Gastrocnemius medialis (tissue), 4 donors: Measurements from ENCODE around the gene STON2.
"Not testable (repeated sequence)": the region's sequence is repeated elsewhere in the genome, so short reads cannot be mapped to it uniquely, and the experiment has no call there.

Experiments used
- POLR2A ChIP-seq, 2 donors: fragments of 450-650 bp; IDR thresholded peaks; one replicate each; pipeline ENCODE4 v1.6.1; 2017; ENCODE audit warnings: antibody characterized with exemption in 2 of 2, mild to moderate bottlenecking in 2 of 2, moderate library complexity in 2 of 2
- TF ChIP-seq, protein P1 (sequence below), 5 experiments: fragments of 450-650 bp in 3 of 5; fragments of 200-600 bp in 2 of 5; sonication (generic) in 2 of 5; IDR thresholded peaks in 4 of 5; conservative IDR thresholded peaks in 1 of 5; 1 replicate in 4 of 5; 2 replicates in 1 of 5; pipeline ENCODE4 v1.5.1; 2016 to 2019; ENCODE audit warnings: antibody characterized with exemption in 5 of 5, mild to moderate bottlenecking in 3 of 5, moderate library complexity in 3 of 5

DNA sequence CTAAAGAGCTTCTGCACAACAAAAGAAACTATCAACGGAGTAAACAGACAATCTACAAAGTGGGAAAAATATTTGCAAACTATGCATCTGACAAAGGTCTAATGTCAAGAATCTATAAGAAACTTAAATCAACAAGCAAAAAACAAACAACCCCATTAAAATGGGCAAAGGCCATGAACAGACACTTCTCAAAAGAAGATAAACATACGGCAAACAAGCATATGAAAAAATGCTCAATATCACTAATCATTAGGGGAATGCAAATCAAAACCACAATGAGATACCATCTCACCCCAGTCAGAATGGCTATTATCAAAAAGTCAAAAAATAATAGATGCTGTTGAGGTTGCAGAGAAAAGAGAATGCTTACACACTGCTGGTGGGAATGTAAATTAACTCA is 20.1 kb downstream of the STON2 start:
- TF ChIP-seq, protein P1, sequence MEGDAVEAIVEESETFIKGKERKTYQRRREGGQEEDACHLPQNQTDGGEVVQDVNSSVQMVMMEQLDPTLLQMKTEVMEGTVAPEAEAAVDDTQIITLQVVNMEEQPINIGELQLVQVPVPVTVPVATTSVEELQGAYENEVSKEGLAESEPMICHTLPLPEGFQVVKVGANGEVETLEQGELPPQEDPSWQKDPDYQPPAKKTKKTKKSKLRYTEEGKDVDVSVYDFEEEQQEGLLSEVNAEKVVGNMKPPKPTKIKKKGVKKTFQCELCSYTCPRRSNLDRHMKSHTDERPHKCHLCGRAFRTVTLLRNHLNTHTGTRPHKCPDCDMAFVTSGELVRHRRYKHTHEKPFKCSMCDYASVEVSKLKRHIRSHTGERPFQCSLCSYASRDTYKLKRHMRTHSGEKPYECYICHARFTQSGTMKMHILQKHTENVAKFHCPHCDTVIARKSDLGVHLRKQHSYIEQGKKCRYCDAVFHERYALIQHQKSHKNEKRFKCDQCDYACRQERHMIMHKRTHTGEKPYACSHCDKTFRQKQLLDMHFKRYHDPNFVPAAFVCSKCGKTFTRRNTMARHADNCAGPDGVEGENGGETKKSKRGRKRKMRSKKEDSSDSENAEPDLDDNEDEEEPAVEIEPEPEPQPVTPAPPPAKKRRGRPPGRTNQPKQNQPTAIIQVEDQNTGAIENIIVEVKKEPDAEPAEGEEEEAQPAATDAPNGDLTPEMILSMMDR (IDR thresholded peaks at IDR 0.05 in 4 of 5, conservative IDR thresholded peaks at IDR 0.05 in 1 of 5) = not testable (repeated sequence)
- not testable (repeated sequence) for TF ChIP-seq POLR2A (IDR thresholded peaks at IDR 0.05)
